NCI-H2029 (cell line): ENCODE data around the gene BSND.
"Not testable (repeated sequence)": the region's sequence is repeated elsewhere in the genome, so short reads cannot be mapped to it uniquely, and the experiment has no call there.

Source experiments
- DNase-seq: peaks from one replicate; lab custom pipeline; 2025; lab: John Stamatoyannopoulos, UW

Gene BSND

GRCh38 chr1:54998677-54999076 lies at the start of gene BSND:
BSND (plus strand) TSS chr1:54998933; CDS start chr1:54999187, 254 bp downstream.
- no peak for DNase-seq

- no peak for DNase-seq
Measured at GRCh38 chr1:54949053-54949452, 49.7 kb upstream of the BSND start.

GRCh38 chr1:54950006-54950368 lies 48.7 kb upstream of the BSND start:
- no peak for DNase-seq

- DNase-seq: peak; percentile 74
Measured at GRCh38 chr1:54950369-54951163, 48.2 kb upstream of the BSND start.

GRCh38 chr1:54951810-54952226 lies 46.9 kb upstream of the BSND start:
- DNase-seq: no peak

- DNase-seq: no peak
Measured at GRCh38 chr1:54952950-54953718, 45.6 kb upstream of the BSND start.

- no peak for DNase-seq
Measured at GRCh38 chr1:54953846-54954245, 44.9 kb upstream of the BSND start.

GRCh38 chr1:54955359-54955758 lies 43.4 kb upstream of the BSND start:
- no peak for DNase-seq

- no peak for DNase-seq
Measured at GRCh38 chr1:54956726-54957125, 42.0 kb upstream of the BSND start.

GRCh38 chr1:54959241-54959640 lies 39.5 kb upstream of the BSND start:
- no peak for DNase-seq

- no peak for DNase-seq
Measured at GRCh38 chr1:54962612-54963395, 35.9 kb upstream of the BSND start.

- not testable (repeated sequence) for DNase-seq
Measured at GRCh38 chr1:54963829-54964228, 34.9 kb upstream of the BSND start.

GRCh38 chr1:54965624-54966340 lies 33.0 kb upstream of the BSND start:
- peak; percentile 70 for DNase-seq

- no peak for DNase-seq
Measured at GRCh38 chr1:54967372-54967771, 31.4 kb upstream of the BSND start.

GRCh38 chr1:54968551-54968950 lies 30.2 kb upstream of the BSND start:
- DNase-seq: peak; percentile 70

- no peak for DNase-seq
Measured at GRCh38 chr1:54969879-54970278, 28.9 kb upstream of the BSND start.

- DNase-seq: no peak
Measured at GRCh38 chr1:54970901-54971300, 27.8 kb upstream of the BSND start.

- DNase-seq: peak; percentile 65
Measured at GRCh38 chr1:54971317-54971791, 27.4 kb upstream of the BSND start.

GRCh38 chr1:54972436-54972835 lies 26.3 kb upstream of the BSND start:
- DNase-seq: no peak

- DNase-seq: no peak
Measured at GRCh38 chr1:54973205-54973921, 25.4 kb upstream of the BSND start.
